Fibroblast of skin of scalp (primary cell): ENCODE data around the gene ARHGAP4.

Source experiments
- DNase-seq: peaks from one replicate; pipeline ENCODE4 v3.0.0-alpha.2; 2013

The ARHGAP4 gene

DNA sequence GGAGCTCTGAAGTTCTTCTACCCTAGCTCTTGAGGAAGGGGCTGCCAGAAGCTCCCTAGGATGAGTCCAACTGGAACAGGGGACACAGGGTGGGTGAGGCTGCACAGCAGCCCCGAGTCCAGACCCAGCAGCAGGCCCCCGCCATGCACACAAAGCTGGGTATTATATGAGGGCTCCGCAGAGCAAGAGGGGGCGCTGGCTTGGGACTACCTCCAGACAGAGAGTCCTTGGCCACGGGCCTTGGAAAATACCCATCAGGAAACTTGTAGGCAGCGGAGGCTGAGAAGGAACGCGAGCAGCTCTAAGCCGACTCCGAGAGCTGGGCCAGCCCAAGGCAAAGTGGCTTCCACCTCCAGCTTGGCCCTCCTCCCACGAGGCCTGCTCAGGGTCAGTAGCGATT is 37.5 kb upstream of the ARHGAP4 start:
- no peak for DNase-seq

DNA sequence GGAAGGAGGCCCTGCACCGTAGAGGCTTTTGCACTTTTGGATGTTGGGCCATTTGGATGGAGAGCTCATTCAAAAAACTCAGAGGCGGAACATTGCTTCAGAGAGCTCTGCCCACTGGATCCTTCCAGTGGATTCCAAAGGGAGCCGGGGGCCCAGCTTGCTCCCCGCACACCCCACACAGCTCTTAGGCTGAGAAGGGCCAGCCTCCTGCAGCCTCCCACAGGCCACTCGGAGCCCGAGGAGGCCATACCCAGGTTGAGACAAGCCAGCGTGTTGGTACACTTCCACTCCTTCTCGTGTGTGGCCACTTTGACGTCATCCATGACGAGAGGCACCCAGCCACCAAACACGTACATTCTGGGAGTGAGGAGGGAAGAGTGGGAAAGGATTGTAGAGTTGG is 35.2 kb upstream of the ARHGAP4 start:
- DNase-seq = no peak

DNA sequence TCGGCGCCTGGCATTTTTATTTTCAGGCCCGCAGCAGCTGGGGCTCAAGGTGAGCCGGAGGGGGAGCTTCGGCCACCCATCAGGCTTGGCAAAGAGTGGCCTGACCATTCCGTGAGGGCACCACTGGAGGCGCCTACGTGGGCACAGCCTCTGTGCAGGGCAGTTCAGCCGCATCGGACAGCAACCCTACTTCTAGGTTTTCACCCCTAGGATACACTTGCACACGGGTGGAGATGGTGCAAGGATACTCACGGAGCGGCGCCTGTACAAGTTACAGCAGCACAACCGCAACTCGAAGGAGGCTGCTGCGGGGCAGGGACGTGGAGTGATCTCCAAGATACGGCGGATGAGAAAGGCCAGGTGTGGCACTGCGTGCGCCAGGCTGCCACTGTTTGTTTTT is 34.7 kb upstream of the ARHGAP4 start:
- DNase-seq = no peak

DNA sequence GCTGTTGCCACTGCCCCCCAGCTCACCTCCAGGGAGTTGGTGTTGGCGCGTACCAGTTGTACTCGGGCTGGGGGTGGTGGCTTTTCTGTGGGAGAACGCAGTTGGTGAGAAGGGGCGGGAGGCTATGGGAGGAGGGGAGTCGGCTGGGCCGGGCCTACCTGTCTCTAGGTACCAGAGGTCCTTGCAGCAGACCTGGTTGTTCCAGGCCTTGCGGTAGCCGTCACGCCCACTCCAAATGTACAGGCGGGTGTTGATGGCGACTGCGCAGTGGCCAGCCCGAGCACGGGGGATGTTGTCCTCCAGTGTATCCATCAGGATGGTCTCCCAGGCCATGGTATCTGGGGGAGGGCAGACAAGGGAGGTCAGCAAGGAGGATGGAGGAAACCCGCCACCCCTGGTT is 34.0 kb upstream of the ARHGAP4 start:
- no peak for DNase-seq

DNA sequence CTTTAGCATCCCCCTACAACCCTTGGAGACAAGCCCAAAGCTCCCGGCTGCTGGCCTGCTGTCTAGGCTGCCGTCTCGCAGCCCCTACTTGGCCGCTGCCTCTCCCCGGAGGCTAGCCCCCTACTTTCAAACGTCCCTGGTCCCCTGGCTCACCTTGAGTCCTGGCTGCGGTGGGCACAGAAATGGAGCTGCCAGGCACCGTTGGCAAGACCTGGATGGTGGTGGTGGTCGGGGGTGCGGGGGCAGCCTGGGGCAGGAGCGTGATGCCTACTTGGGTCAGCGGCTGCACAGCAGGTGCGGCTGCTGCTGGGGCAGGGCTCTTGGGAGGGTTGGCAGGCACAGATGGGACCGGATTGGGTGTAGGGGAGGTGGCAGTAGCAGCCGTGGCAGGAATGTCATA is 33.6 kb upstream of the ARHGAP4 start:
- DNase-seq = no peak

DNA sequence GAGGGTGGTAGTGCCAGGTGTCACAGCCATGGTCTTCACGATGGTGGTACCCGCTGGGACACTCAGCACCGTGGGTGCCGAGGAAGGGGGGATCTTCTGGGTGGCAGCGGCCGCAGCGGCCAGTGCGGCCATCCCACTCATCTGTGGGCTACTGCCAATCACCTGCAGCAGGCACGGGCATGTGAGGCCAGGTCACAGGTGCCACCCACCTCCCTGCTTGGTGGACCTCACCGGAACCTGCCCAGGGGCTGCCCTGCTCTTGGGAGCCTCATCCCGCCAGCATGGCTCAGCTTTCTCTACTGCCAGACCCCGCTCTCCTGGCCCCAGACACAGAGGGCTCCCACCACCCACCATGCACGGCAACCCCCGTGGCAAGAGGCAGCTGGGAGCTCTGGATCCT is 32.5 kb upstream of the ARHGAP4 start:
- no peak for DNase-seq

DNA sequence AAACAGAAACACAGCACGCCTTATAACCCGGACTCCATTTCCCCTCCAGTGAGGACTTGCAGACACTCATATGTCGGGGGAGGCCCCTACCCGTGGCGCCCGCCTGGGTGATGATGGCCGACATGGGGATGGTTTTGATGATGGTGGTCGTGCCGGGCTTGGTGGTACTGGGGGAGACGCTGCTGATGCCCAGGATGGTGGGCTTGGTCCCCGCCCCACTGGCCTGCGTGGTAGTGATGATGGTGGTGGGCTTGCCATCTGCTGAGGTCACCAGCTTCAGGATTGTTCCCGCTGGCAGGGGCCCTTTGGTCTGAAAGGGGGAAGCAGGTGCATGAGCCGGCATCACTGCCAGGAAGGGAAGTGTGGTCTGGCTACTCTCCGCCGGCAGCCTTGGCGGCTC is 31.2 kb upstream of the ARHGAP4 start:
- no peak for DNase-seq

DNA sequence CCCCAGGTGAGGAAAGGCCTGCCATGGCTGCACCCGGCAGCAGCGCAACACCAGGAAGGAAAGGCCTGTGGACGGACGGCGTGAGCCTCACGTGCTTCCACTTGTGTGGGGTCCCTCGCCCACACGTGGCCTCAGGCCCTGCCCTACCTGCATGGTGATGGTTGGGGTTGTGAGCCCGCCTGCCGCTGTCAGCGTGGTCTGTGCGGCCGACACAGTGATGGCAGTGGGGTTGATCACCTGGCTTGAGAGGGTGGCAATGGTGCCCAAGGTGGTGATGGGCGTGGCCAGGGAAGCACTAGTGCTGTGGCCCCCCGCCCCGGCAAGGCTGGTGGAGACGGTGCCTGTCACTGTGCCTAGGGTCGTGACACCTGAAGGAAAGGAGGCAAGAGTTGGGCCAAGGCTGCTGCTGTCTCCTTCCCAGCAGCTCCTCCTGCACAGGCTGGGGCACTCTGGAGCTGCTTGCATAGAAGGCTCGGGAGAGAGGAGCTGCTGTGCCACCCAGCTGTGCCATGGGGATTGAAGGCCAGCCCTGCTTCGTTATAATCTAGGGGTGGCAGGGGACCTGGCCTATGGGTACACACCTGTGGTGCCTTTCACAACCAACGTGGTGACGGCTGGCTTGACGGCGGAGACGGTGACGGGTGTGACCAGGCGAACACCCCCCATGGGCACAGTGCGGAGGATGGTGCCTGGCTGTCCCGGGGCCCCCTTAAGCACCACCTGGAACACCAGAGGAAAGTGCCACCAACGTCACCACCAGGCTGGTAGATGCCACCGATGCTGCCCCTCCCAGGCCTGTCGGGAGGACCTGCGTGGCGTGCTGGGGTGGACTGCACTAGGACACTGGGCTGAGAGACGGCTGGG is 30.2 kb upstream of the ARHGAP4 start:
- no peak for DNase-seq

DNA sequence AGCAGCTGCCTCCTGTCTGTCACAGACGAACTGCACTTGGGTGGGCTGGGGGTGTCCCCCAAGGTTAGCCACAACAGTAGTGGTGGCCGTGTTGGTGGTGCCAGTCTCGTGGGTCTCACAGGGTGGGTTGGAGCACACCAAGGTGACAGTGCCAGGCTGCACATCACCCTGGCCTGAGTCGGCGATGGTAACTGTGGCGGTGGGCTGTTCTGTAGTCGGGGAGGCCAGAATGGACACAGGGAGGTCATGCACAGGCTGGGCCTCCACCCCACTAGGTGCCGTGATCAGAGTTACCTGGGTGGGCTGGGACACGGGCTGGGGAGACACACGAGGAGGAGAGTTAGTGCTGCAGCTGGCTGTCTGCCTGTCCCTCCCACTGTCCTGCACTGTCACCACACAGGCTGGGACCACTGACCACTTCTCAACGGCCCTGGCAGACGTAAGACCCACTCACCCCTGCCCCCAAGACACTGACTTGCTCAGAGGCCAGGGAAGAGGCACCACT is 29.2 kb upstream of the ARHGAP4 start:
- DNase-seq = no peak

DNA sequence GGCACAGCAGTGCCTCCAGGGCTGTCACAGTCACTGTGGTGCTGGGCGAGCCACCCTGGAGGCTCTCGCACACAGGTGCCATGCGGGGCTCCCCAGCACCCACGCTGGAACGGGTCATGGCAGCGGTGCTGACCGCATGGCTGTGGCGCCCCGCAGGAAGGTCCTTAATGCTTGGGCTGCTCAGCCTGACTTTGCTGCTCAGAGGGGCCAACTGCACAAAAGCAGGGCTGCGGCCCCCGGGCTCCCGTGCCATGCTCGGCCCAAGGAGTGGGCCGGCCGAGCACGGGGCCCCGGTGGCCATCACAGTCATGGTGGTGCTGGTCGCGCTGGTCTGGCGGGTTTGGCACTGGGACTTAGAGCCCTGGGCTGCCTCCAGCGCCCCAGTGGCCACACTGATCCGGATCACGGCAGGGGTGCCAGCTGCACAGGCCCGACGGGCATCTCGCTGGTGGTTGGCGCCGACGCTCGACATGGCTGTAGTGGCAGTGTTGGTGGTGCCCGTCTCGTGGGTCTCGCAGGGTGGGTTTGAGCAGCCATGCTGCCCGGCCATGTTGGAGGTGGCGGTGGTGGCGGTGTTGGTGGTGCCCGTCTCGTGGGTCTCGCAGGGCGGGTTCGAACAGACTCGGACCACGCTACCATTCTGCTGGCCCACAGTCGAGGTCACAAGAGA is 28.6 kb upstream of the ARHGAP4 start:
- no peak for DNase-seq

DNA sequence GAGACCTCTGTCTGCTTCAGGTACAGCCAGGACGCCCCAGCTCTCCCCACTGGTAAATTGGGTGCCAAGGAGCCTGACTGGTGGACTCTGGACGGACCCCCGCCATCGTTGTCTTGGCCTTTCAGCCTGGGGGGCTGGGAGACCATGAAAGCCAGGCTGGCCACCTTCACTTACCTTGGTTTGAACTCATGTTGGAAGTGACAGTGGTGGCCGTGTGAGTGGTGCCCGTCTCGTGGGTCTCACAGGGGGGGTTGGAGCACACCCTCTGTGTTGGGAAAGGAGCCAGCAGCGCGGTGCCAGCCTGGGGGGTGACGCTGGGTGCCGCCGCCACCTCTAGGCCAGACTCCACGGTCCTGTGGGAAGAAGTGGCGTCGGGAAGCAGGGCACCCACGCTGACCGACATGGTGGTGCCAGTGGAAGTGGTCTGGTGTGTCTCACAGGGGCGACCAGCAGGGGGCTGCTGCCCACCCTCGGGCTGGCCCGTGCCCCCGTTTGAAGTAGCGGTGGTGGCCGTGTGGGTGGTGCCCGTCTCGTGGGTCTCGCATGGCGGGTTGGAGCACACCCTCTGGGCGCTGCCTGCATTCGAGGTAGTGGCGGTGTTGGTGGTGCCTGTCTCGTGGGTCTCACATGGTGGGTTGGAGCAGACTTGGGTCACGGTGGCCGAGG is 28.0 kb upstream of the ARHGAP4 start:
- no peak for DNase-seq

DNA sequence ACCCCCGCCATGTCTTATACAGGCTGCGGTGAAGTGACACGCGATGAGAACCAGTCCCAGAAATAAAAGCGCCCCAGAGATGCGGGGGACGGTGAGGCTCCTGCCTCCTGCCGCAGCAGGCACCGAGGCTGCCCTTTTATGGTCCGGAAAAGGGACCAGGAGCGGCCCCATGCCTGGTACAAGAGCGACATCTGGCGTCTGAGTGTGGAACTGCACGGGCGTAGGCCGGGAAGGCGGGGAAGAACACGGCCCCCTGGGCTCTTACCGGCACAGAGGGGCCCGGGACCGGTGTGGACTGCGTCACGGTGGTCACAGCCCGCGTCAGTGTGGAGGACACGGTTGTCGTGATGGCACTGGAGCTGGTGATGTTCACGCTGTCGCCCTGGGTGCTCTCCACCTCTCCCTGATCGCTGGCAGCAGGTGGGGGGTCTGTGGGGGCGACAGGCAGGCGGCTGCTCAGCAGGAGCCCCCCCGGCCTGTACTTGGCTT is 27.3 kb upstream of the ARHGAP4 start:
- DNase-seq = peak; percentile 76

DNA sequence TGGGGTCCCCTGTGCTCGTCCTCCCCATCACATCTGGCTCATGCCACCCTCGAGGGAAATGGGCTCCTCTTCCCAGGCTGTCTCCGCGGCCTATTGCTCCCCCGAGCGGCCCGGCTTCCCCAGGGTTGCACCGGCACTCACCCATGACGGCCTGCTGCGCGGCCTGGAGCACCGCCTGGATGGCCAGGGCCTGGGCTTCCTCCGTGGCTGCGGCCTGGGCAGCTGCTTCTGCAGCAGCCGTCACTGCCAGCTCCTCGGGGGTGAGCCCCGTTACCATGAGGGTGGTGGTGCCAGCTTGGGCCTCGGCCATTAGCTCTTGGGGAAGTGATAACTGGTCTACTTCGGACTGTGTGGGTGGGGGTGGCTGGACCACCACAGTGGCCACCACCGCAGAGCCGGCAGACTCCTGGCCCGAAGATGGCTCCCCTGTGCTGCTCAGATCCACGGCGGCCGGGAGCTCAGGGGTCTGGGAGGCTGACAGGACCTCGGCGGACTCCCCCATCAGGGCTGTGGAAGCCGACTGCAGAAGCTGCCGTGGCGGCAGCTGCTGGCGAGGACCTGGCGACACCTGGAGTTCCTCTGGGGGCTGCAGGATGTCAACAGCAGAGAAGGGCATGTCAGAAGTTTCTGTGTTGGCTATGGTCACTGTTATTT is 26.4 kb upstream of the ARHGAP4 start:
- no peak for DNase-seq

DNA sequence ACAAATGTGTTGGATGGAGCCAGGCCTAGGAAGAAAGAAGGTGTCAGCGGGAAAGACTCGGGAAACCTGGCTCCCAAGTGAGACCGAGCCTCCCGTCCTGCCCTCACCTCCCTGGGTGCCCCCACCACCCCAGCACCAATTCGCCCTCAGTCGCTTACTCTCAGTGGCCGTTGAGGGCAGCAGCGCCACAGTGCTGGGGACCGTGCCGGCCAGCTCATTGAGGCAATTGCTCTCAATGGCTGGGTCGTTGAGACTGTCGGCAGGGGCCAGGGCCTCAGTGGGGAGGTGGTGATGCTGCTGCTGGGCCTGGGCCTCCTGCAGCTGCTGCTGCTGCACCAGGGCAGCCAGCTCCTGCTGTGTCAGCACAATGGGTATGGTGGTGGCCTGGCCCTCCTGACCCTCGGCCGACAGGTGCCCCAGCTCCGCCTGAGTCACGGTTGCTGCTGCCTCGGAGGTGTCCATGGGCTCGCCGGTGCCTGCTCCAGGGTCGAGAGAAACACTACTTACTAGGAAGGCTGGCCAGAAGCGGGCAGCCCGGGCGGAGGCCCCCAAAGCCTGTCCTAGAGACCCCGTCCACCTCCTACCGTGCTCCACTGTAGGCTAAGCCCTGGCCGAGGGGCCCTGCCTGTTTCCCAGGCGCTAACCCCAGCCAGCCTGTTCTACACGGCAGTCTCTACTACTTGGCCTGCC is 25.8 kb upstream of the ARHGAP4 start:
- no peak for DNase-seq

DNA sequence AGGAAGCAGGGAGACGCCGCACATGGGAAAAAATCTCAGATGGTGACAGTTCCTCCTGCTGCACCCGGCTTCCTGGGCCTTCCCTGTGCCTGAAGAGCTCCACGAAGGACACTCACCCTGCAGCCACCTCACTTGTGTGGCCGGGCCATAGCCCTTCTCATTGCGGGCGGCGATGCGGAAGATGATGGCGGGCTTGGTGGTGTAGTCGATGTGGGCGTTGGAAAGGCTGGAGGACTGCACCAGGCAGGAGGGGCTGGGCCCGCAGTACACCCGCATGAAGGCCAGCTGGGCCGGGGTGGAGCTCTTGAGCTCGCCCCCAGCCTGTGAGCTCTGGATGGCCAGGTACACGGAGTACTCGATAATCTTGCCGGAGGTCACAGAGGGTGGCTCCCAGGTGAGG is 24.1 kb upstream of the ARHGAP4 start:
- no peak for DNase-seq

DNA sequence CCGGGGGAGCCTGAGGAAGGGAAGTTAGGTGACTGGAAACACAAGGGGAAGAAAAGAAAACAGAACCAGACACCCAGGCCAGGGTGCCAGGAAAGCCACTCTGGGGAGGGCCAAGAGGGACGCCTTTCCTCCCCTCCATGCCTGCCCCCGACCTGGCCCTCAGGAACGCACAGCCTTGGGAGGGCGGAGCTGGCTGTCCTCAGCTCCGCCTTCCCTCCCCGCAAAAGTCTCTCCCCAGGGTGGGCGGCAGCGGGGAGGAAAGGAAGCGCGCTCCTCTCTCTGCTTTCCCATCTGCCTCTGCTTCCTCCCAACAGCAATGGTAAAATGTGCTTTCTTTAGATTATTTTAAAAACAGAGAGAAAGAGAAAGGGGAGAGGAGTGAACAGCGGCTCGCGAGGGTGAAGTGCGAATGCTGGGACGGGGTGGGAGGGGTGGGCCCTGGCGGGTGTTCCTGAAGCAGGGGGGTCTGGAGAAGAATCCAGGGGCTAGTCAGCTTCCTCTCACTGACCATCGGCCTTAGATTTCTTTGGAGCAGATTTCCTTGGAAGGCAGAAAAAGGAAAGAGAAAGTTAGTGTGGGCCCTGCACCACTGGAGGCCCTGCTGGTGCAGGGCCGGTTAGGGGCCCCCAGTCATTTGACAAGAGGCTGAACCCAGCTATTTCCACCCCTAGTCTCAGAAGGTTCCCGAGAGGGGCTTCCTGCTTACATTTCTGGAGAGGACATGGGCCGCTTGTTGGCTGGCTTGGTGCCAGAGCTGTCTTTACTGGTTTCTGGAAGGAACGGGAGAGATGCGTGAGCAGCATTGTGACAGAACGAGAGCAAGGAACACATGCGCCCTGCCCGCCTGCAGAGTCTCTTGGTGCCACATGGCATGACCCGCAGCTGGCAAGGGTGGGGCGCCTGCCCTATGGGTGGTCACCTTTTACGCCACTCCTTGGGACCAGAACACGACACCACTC is 23.1 kb upstream of the ARHGAP4 start:
- DNase-seq = no peak

DNA sequence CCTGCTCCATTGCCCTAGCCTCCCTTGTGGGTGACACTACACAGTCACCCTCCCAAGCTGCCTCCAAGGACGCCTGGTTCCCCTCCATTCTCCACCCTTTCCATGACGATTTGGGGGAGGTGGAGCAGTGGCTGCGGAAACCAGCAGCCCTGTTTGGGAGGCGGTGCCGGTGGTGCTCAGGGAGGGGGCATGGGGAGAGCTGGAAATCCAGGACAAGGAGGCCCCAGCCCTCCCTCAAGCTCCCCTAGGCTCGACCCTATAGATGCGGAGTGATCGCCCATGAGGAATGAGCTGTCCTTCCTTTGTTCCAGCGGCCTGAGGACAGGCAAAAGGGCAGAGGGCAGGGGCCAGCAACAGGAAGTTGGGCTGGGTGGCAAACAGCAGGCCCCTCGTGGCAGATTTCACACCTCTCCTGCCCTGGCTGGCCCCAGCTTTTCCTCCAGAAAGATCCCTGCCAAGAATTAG is 22.0 kb upstream of the ARHGAP4 start:
- DNase-seq = no peak

DNA sequence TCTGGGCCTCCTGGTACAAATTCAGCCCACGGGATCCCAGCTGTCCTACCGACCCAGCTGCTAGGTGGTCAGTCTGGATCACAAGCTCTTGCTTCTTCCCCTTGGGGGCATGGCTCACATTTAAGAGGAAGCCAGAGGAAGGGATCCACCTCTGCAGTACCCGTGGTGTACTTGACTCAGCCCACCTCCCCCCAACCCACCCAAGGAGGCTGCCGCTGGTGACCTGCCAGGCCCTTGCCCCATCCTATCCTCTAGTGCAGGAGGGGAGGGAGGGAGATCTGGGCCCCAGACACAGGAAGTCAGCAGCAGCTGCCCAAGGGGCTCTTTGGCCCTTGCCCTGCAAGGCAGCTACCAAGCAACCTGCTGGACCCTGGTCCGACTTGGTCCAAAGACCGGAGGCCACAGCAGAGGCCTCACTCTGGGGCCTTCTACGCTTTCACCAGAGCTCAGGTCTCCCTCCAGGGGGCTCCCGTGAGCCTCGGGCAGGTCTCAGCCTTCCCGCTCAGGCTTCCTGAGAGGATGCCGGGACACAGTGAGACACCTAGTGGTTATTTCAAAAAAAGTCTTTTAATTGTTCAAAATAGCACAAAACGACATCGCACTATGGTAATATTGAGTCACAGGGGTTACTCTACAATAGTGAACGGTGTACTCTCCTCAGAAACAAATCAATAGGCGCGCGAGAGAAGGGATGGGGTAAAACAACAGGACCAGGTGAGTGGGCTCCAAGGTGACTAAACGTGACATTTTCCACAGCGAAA is 21.1 kb upstream of the ARHGAP4 start:
- DNase-seq = peak; percentile 78

DNA sequence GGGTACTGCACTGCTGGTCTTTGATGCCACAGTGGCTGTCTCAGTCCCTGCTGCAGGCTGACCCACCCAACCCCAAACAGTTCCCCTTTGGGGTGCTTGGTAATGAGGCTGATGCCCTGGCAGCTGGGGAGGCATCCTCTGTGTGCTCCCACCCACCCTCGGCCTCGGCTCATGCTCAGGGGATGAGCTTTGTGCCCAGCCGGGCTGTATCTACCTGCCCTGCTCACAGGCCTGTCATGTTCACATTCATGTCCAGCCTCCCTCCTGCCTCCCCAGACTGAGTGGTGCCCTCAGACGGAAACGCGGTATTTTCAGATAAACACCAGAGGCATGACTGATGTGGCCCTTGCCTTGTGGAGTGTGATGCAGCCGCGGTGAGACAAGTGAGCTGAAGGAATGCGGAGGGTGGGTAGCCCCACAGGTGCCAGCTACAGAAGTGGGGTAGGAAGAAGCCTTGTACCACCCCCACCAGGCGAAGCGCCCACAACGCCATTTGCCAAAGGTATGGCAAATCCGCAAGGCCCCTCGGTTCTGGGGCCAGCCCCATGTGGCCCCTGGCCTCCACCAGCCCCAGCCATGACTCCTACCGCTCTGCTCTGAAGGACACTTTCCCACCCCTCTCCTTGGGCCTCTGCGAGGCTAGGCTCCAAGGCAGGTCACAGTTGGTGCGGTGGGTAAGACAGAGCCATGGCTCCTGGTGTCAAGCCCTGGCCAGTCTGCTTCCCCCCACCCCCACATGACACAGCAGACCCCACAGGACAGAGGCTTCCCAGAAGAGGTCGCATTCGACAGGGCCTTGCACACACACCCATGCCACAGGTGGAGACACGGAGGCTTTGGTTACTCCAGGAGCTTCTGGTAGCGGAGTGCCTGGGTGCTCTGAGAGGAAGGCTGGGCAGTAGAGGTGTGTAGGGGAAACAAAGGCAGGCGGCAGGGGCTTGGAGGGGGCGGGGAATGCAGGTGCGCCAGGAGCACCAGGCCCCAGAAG is 20.2 kb upstream of the ARHGAP4 start:
- DNase-seq = no peak
